GM18520 (cell line): ENCODE data around the gene FOLR1.
"Not testable (repeated sequence)": the region's sequence is repeated elsewhere in the genome, so short reads cannot be mapped to it uniquely, and the experiment has no call there.

Experiments
- ATAC-seq: cut with Tn5 transposase; IDR thresholded peaks from one replicate; pipeline ENCODE4 v1.9.1; 2021; ENCODE audit not compliant: unreplicated experiment

The FOLR1 gene

GRCh38 chr11:72191961-72192381, at the start of gene FOLR1:
TSS of gene FOLR1 (plus strand) at chr11:72192140. CDS start at chr11:72192174, 34 bp downstream.
- ATAC-seq = no peak

GRCh38 chr11:72142543-72142942, 49.4 kb upstream of the FOLR1 start:
- not testable (repeated sequence) for ATAC-seq

GRCh38 chr11:72144807-72145565, 47.0 kb upstream of the FOLR1 start:
- no peak for ATAC-seq

- no peak for ATAC-seq
Measured at GRCh38 chr11:72146625-72147024, 45.3 kb upstream of the FOLR1 start.

GRCh38 chr11:72150882-72151281, 41.1 kb upstream of the FOLR1 start:
- ATAC-seq = no peak

GRCh38 chr11:72153874-72154273, 38.1 kb upstream of the FOLR1 start:
- not testable (repeated sequence) for ATAC-seq

GRCh38 chr11:72154816-72155215, 37.1 kb upstream of the FOLR1 start:
- no peak for ATAC-seq

GRCh38 chr11:72155751-72156150, 36.2 kb upstream of the FOLR1 start:
- no peak for ATAC-seq

GRCh38 chr11:72157131-72157530, 34.8 kb upstream of the FOLR1 start:
- no peak for ATAC-seq

GRCh38 chr11:72160319-72160718, 31.6 kb upstream of the FOLR1 start:
- no peak for ATAC-seq

- ATAC-seq = no peak
Measured at GRCh38 chr11:72162891-72163492, 28.9 kb upstream of the FOLR1 start.

- ATAC-seq = not testable (repeated sequence)
Measured at GRCh38 chr11:72164187-72164586, 27.8 kb upstream of the FOLR1 start.

- not testable (repeated sequence) for ATAC-seq
Measured at GRCh38 chr11:72169046-72169555, 22.8 kb upstream of the FOLR1 start.

GRCh38 chr11:72169754-72170153, 22.2 kb upstream of the FOLR1 start:
- ATAC-seq = not testable (repeated sequence)

GRCh38 chr11:72172043-72172442, 19.9 kb upstream of the FOLR1 start:
- not testable (repeated sequence) for ATAC-seq

GRCh38 chr11:72173291-72173690, 18.6 kb upstream of the FOLR1 start:
- no peak for ATAC-seq

GRCh38 chr11:72174302-72175070, 17.5 kb upstream of the FOLR1 start:
- ATAC-seq = no peak

- no peak for ATAC-seq
Measured at GRCh38 chr11:72177656-72178055, 14.3 kb upstream of the FOLR1 start.

GRCh38 chr11:72179049-72179803, 12.7 kb upstream of the FOLR1 start:
- no peak for ATAC-seq

GRCh38 chr11:72179804-72180396, 12.0 kb upstream of the FOLR1 start:
- no peak for ATAC-seq
